22Rv1 (cell line): ENCODE results near the gene GLCCI1.

ENCODE experiments used
- ZFX ChIP-seq: fragments of 450-650 bp; IDR thresholded peaks from 2 replicates; pipeline ENCODE4 v1.6.1; 2017; ENCODE audit warnings: antibody characterized with exemption, borderline replicate concordance
- TF ChIP-seq, protein P1 (sequence below): fragments of 450-650 bp; IDR thresholded peaks from 2 replicates; pipeline ENCODE4 v1.5.1; 2017; ENCODE audit warnings: mild to moderate bottlenecking

DNA sequence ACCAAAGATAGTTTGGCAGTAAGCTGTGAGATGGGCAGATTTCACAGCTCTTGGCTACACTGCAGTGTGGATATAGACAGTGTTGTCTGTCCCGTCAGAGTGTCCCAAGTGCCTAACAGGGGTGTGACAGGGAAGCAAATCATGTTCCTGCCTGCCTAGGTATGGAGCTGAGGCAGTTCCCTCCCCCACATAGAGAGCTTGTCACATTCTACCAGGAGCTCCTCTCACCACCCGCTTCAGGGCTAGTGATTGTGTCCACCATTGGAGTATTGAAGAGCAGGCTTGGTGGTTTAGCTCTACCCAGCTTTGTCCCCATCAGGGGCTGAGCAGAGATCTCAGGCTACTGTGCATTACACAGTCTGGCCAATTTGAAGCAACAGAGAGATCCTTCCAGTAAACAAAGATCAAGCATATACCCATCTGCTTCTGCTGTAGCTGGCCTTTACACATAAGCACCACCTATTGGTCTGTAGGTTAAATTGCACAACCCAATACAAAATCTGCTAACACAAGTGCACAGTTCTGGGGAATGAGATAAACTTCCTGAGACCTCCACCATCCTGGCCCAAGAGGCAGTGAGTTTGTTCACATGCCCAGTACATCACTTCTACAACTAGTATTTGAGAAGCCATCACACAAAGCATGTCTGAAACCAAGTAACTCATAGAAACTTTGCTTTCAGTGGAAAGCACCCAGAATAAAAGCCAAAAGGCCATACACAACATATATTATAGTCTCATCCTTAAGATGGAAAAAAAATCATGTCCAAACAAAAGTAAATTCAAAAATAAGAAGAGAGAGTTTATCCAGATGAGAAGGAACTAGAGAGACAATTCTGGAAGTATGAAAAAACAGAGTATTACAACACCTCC is 67.3 kb downstream of the GLCCI1 start:
- TF ChIP-seq, protein P1, sequence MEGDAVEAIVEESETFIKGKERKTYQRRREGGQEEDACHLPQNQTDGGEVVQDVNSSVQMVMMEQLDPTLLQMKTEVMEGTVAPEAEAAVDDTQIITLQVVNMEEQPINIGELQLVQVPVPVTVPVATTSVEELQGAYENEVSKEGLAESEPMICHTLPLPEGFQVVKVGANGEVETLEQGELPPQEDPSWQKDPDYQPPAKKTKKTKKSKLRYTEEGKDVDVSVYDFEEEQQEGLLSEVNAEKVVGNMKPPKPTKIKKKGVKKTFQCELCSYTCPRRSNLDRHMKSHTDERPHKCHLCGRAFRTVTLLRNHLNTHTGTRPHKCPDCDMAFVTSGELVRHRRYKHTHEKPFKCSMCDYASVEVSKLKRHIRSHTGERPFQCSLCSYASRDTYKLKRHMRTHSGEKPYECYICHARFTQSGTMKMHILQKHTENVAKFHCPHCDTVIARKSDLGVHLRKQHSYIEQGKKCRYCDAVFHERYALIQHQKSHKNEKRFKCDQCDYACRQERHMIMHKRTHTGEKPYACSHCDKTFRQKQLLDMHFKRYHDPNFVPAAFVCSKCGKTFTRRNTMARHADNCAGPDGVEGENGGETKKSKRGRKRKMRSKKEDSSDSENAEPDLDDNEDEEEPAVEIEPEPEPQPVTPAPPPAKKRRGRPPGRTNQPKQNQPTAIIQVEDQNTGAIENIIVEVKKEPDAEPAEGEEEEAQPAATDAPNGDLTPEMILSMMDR = peak; percentile 86
- no peak for TF ChIP-seq ZFX
